ENCODE measurements around the gene ADAMTS2.

GRCh38 chr5:179241175-179241574 is 104.1 kb downstream of the ADAMTS2 start:
- TF ChIP-seq TAF1 (IDR thresholded peaks at IDR 0.05; ENCODE audit: low read depth, low read length) (no peak), FOSL1 (IDR thresholded peaks at IDR 0.05; ENCODE audit: insufficient read depth, low read depth, low read length) (no peak), TAF7 (optimal IDR thresholded peaks at IDR 0.05; ENCODE audit: borderline replicate concordance, low read depth, low read length) (no peak), EP300 (IDR thresholded peaks at IDR 0.05; ENCODE audit: borderline replicate concordance in 1 of 2, low read depth in 2 of 2, low read length in 2 of 2) (no peak), USF2 (IDR thresholded peaks at IDR 0.05; ENCODE audit: low read length) (no peak), RFX5 (IDR thresholded peaks at IDR 0.05; ENCODE audit: borderline replicate concordance, low read depth, low read length) (no peak), EZH2 (IDR thresholded peaks at IDR 0.05; ENCODE audit: low read depth, low read length, severe bottlenecking) (no peak), SP2 (IDR thresholded peaks at IDR 0.05; ENCODE audit: low read length) (no peak)
